Left lobe of liver (tissue), 2 donors: ENCODE measurements around the gene SOWAHB. TPM values are rescaled to one million over a fixed set of nuclear protein-coding genes. Genes with fewer than 3 reads are reported as not detected.
"Not testable (repeated sequence)": the region's sequence is repeated elsewhere in the genome, so short reads cannot be mapped to it uniquely, and the experiment has no call there.

Source experiments
- ATAC-seq: fragments of 200-7000 bp; cut with Tn5 transposase; one replicate; pipeline ENCODE4 v1.9.1; 2020; ENCODE audit warnings: mild to moderate bottlenecking, moderate library complexity
- DNase-seq: peaks from one replicate; pipeline ENCODE4 v3.0.0-alpha.2; 2020; ENCODE audit warnings: low spot score
- total RNA-seq: library from RNA; stranded (reverse); gene quantifications from one replicate; pipeline ENCODE4 v1.2.1, GENCODE V29; 2021
- donor health status: DM: no; HTN: no; CAD: no; lungs with moderate emphysema.
- donor health status: DM: no; HTN: yes; CAD: no.

The SOWAHB gene
- total RNA-seq, 1 donor from 2014 or later = 22.1 TPM

DNA sequence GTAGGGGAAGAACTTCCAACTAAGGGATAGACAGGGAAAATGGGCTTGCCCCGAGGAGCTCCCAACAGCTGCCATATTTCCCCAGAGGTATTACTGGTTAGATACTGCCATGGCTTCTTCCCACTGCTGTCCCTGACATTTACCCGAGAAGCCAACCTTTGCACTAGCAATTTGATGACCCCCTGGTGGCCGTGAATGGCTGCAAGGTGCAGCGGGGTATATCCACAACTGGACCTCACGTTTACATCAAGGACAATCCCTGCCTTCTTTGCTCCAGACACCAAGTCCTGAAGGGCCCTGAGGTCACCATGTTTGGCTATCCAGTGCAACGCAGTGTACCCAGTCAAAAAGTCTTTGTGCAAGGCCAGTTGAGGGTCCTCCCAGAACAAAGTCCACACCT is 2.3 kb downstream of the SOWAHB start:
- DNase-seq = no peak

GRCh38 chr4:76894537-76895255 is 3.2 kb downstream of the SOWAHB start:
- ATAC-seq (no peak), DNase-seq (no peak)

More for the DNA sequence above, 2.3 kb downstream of the SOWAHB start:
- no peak for ATAC-seq

- DNase-seq (no peak), ATAC-seq (no peak)
Measured at GRCh38 chr4:76892601-76893000, 5.3 kb downstream of the SOWAHB start.

- DNase-seq (no peak), ATAC-seq (no peak)
Measured at GRCh38 chr4:76892001-76892400, 5.9 kb downstream of the SOWAHB start.

DNA sequence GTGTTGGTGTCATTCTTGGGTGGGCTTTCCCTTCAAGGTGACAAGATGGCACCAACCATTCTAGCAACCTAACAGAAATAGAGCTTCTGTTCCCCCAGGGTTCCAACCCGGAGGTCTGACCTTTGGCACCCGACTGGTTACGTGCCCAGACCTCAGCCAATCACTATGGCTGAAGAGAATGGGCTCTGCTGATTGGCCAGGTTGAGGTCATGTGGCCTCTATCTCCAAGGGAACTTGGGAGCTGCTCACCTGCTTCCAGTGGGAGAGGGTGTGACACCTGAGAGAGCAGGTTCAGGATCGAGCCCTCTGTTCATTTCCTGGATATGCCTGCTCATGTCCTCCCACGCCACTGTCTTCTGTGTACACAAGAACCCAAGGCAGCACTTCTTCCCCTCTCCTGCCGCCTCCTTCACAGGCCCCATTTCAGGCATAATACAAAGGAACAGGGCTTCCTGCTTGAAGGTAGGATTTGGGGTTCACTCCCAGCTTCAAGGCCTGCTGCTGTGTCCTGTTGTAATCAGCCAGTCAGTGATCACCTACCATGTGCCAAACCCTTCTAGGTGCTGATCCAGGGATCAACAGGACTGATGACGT is 11.0 kb downstream of the SOWAHB start:
- ATAC-seq (no peak), DNase-seq (no peak)

- no peak for DNase-seq
- ATAC-seq = peak; percentile 87
Measured at GRCh38 chr4:76886214-76886613, 11.7 kb downstream of the SOWAHB start.

- no peak for ATAC-seq
- DNase-seq = no peak
Measured at GRCh38 chr4:76883147-76883546, 14.8 kb downstream of the SOWAHB start.

DNA sequence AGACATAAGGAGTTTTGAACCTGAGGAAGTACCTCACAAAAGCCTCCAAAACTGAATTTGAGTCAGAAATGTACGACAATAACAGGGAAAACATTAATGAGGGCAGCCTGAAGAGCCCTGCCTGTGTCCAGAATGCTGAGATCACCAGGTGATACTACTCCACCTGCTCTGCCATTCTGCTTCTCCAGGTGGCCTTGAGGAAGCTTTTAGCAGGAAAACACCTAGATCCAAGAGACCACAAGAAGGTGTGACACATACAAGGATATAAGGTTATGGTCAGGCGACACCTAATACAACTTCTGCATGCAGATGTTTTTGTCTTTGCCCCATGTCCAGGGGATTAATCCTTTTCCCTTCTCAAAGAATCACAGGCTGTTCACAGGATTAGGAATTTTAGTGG is 15.3 kb downstream of the SOWAHB start:
- DNase-seq = no peak
- no peak for ATAC-seq

GRCh38 chr4:76881375-76881774 is 16.6 kb downstream of the SOWAHB start:
- peak; percentile 40 for ATAC-seq
- DNase-seq = no peak

- no peak for ATAC-seq
- DNase-seq = no peak
Measured at GRCh38 chr4:76879731-76880364, 18.1 kb downstream of the SOWAHB start.

DNA sequence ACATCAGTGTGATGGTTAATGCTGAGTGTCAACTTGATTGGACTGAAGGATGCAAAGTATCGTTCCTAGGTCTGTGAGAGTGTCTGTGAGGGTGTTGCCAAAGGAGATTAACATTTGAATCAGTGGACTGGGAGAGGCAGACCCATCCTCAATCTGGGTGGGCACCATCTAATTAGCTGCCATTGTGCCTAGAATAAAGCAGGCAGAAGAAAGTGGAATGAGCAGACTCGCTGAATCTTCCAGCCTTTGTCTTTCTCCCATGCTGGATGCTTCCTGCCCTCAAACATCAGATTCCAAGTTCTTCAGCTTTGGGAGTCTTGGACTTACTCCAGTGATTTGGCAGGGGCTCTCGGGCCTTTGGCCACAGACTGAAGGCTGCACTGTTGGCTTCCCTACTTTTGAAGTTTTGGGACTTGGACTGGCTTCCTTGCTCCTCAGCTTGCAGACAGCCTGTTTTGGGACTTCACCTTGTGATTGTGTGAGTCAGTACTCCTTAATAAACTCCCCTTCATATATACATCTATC is 19.2 kb downstream of the SOWAHB start:
- not testable (repeated sequence) for DNase-seq, ATAC-seq

DNA sequence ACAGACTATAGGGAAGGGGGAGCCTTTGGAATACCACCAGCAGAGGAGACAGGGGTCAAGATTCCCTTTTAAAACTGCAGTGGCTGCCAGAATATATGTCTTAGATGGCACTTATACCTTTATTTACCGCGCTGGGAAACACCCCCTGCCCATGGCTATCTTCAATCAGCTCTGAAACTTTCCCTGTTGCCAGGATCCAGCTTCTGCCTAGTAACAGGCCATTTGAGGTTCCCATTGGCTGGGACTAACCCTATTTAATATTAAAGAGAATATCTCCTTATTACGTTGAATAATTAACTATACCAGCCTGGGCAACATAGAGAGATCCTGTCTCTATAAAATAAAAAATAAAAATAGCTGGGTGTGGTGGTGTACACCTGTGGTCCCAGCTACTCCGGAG is 23.8 kb downstream of the SOWAHB start:
- no peak for ATAC-seq

GRCh38 chr4:76873495-76873894 is 24.4 kb downstream of the SOWAHB start:
- no peak for DNase-seq
- ATAC-seq = no peak

More for the DNA sequence above, 23.8 kb downstream of the SOWAHB start:
- DNase-seq = no peak

DNA sequence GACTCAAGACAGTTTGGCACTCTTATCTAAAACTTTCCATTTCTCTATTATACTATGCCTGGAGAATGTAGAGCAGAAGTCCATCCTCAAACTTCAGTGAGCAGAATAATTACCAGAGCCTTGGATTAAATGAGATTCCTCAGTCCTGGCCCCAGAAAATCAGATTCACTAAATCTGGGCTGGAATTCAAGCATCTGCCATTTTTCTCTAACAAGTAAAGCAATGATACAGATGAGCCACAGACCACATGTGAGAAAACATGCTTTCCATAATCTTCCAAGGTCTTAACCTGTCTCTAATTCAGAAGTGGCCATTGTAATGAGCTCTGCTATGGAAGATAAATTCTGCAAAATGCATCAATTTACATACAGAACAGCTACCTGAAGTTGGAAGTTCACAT is 25.4 kb downstream of the SOWAHB start:
- no peak for ATAC-seq
- no peak for DNase-seq

GRCh38 chr4:76868780-76869179 is 29.2 kb downstream of the SOWAHB start:
- not testable (repeated sequence) for ATAC-seq, DNase-seq

GRCh38 chr4:76867880-76868655 is 29.9 kb downstream of the SOWAHB start:
- DNase-seq (peak; percentile 54), ATAC-seq (peak; percentile 97)

- ATAC-seq = peak; percentile 53
- no peak for DNase-seq
Measured at GRCh38 chr4:76867377-76867776, 30.6 kb downstream of the SOWAHB start.

DNA sequence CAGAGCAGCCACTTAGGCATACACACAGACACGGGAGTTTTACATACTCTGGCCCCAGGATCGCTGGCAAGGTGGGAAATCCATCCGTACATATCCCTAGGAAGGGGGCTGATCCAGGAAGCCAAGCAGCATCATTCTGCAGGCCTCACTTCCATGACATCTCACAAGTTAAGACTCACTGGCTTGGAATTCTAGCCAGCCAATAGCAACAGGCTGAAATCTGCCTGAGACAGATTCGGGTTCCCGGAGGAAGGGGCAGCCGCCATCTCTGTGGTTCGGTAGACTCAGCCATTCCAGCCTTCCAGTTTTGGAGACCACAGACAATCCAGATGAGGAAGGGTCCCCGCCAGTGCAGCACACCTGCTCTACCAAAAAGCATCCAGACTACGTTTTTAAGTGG is 31.3 kb downstream of the SOWAHB start:
- ATAC-seq (no peak), DNase-seq (no peak)

DNA sequence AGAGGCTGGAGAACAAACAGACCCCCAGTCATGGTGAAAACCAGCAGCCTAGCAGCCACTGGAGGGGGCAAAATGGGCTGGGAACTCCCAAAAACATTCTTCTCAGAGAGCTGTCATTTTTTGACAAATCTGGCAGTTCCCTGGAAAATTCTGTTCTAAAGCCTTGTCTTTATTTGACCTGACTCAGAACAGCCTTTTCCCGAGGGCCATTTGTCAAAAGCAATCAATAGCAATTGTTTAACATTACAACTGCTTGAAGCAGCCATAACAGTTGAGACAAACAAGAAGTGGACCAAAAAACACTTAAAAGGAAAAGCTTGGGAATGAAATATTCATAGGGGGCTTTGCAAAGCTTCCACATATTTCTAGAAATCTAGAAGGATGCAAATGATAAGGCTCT is 39.6 kb downstream of the SOWAHB start:
- DNase-seq (no peak), ATAC-seq (no peak)

DNA sequence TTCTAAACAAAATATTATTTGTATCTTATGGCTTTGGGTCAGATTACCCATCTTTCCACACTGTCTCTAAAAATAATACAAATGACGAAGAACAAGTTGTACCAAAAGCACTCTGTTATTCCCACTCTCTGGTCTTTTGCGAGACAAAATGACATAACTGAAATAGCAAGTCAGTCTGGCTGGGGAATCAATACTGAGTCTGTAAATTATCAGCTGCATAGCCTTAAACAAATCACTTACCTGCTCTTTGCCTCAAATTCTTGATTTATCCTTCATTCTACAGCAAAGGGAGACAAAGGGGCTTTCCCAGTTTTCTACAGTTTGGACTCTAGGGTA is 40.9 kb downstream of the SOWAHB start:
- ATAC-seq = peak; percentile 7
- no peak for DNase-seq
